Adrenal gland (tissue), 12 donors: ENCODE results near the gene TFEB. TPM values are rescaled to one million over a fixed set of nuclear protein-coding genes. Genes with fewer than 3 reads are reported as not detected.

Experiments used
- DNase-seq, 7 donors: peaks; one replicate each; pipeline ENCODE4 v3.0.0-alpha.2; 2019 to 2020
- H3K27ac ChIP-seq, 5 donors: fragments of 200-600 bp; sonication (generic) in 4 of 5; 1 replicate in 3 of 5; 2 replicates in 2 of 5; pipeline versions ENCODE4 v1.5.1 to v1.8.0; 2016 to 2020; ENCODE audit warnings: mild to moderate bottlenecking in 1 of 5
- H3K27me3 ChIP-seq: fragments of 200-600 bp; 2 replicates; pipeline ENCODE4 v1.8.0; 2021
- H3K36me3 ChIP-seq, 2 donors: fragments of 200-600 bp; replicated peaks in 1 of 2; 1 replicate in 1 of 2; 2 replicates in 1 of 2; pipeline versions ENCODE4 v1.5.1 to v1.8.0; 2018 to 2022
- H3K4me1 ChIP-seq, 2 donors: fragments of 200-600 bp; replicated peaks in 1 of 2; 1 replicate in 1 of 2; 2 replicates in 1 of 2; pipeline versions ENCODE4 v1.5.1 to v1.8.0; 2018 to 2021
- H3K4me3 ChIP-seq, 4 donors: fragments of 200-600 bp; sonication (generic) in 3 of 4; one replicate each; pipeline ENCODE4 v1.5.1; 2016 to 2018
- H3K9me3 ChIP-seq, 3 donors: fragments of 200-600 bp; sonication (generic) in 1 of 3; replicated peaks in 1 of 3; 1 replicate in 2 of 3; 2 replicates in 1 of 3; pipeline versions ENCODE4 v1.5.1 to v1.8.0; 2016 to 2021
- CTCF ChIP-seq, 6 experiments: fragments of 450-650 bp in 4 of 6; fragments of 200-600 bp in 2 of 6; sonication (generic) in 1 of 6; IDR thresholded peaks; 1 replicate in 5 of 6; 2 replicates in 1 of 6; pipeline versions ENCODE4 v1.5.1 to v1.8.0; 2016 to 2021; ENCODE audit warnings: antibody characterized with exemption in 6 of 6, mild to moderate bottlenecking in 2 of 6, moderate library complexity in 1 of 6
- POLR2A ChIP-seq, 2 donors: fragments of 450-650 bp; IDR thresholded peaks; one replicate each; pipeline ENCODE4 v1.6.1; 2017; ENCODE audit warnings: antibody characterized with exemption in 2 of 2, mild to moderate bottlenecking in 2 of 2, moderate library complexity in 1 of 2
- WGBS, 4 donors: extraction: QIAGEN DNeasy Blood & Tissue Kit in 2 of 4; methylation state at CpG; one replicate each; pipeline versions ENCODE4 v1.1.5 to v1.1.7; 2013 to 2017; 5-methylcytosine and 5-hydroxymethylcytosine counted together
- intact Hi-C, 2 donors: fragments of 100-400 bp; cut with DNase I; formaldehyde crosslinking; loops; one replicate each; pipeline versions ENCODE4 v1.14.1 to v1.15.0; 2022 to 2023
- polyA plus RNA-seq, 3 donors: library from polyadenylated mRNA; stranded (reverse); fragments of 200-250 nt in 2 of 3; fragments of 350-450 nt in 1 of 3; fragmentation: Illumina TruSeq in 1 of 3; extraction: RNeasy Lipid Tissue Mini Kit (QIAGEN cat#74804) in 1 of 3; gene quantifications; one replicate each; pipeline ENCODE4 v1.2.3, GENCODE V29; 2013 to 2014
- total RNA-seq, 9 donors: library from RNA; depleted of rRNA in 4 of 9; stranded (reverse); fragments of >200 nt in 4 of 9; fragments of 120-200 nt in 1 of 9; fragmentation: NEBNext Ultra II Directional in 1 of 9; extraction: Animal tissue kit (Norgen Biotek cat#: 25700) in 1 of 9; gene quantifications; one replicate each; pipeline versions ENCODE4 v1.1.0 to v1.2.4, GENCODE V29; 2013 to 2023
- donor health status: healthy with polysubstance abuse.
- donor health status: Bipolar disorder and iron deficiency.
- donor health status: DM: yes; HTN: yes; CAD: no.
- donor health status: DM: no; HTN: no; CAD: no.
- donor health status: DM: no; HTN: no; CAD: no.
- donor health status: DM: yes; HTN: yes; CAD: no.

Gene TFEB
- total and polyA plus RNA-seq, 12 donors, result 2.1 to 47.2 (median 20.2) TPM

GRCh38 chr6:41719436-41720261, 15.8 kb downstream of the TFEB start:
- Histone ChIP-seq H3K27ac (no peak overlapping the region), H3K9me3 (no peaks in the 10 kb centered on the region), H3K27me3 (no peaks in the 10 kb centered on the region), H3K4me3 (no peak overlapping the region), H3K4me1 (peaks cover 28 to 44% of the 10 kb centered on the region in 2 donors), H3K36me3 (no peaks in the 10 kb centered on the region)
- intact Hi-C loops, result no loop called here
- 83 to 89% (median 85%) methylated on average over 7 of the region's 7 CpGs for WGBS, 4 donors
- DNase-seq, result no peak
- TF ChIP-seq POLR2A (IDR thresholded peaks at IDR 0.05) (no peak), CTCF (IDR thresholded peaks at IDR 0.05) (no peak)

- no peak overlapping the region for H3K4me3 ChIP-seq
- H3K9me3 ChIP-seq, result no peaks in the 10 kb centered on the region
- 77 to 92% (median 86%) methylated on average over 4 to 5 of the region's 5 CpGs for WGBS, 4 donors
- DNase-seq, result no peak
- intact Hi-C loops, result no loop called here
- H3K4me1 ChIP-seq, result peaks cover 21 to 41% of the 10 kb centered on the region in 2 donors
- H3K27me3 ChIP-seq, result no peaks in the 10 kb centered on the region
- TF ChIP-seq CTCF (IDR thresholded peaks at IDR 0.05) (no peak), POLR2A (IDR thresholded peaks at IDR 0.05) (no peak)
- H3K27ac ChIP-seq, result no peak overlapping the region
- no peaks in the 10 kb centered on the region for H3K36me3 ChIP-seq
Observed at GRCh38 chr6:41718828-41719227, 16.6 kb downstream of the TFEB start.

DNA sequence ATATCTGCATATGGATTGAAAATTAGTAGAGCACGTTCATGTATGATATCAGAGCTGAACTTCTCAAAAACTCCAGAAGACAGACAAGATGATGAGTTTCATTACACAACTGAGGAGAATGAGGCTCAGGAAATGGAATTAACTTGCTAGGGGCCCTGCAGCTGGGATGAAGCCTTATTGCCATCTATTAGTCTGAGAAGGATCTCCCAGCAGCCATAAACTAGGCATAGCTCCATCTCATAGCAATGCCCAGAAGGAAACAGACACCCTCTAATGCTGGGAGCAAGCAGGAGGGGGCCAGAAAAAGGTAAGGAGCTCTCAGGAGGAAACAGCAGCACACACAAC, 18.0 kb downstream of the TFEB start:
- 65 to 100% (median 81%) methylated on average over 1 of the region's 1 CpG for WGBS, 4 donors
- no peak overlapping the region for H3K27ac ChIP-seq
- H3K4me1 ChIP-seq, result peaks cover 26 to 41% of the 10 kb centered on the region in 2 donors
- H3K9me3 ChIP-seq, result no peaks in the 10 kb centered on the region
- H3K27me3 ChIP-seq, result no peaks in the 10 kb centered on the region
- intact Hi-C loops, result no loop called here
- H3K4me3 ChIP-seq, result no peak overlapping the region
- TF ChIP-seq CTCF (IDR thresholded peaks at IDR 0.05) (no peak), POLR2A (IDR thresholded peaks at IDR 0.05) (no peak)
- H3K36me3 ChIP-seq, result no peaks in the 10 kb centered on the region
- DNase-seq, result no peak

DNA sequence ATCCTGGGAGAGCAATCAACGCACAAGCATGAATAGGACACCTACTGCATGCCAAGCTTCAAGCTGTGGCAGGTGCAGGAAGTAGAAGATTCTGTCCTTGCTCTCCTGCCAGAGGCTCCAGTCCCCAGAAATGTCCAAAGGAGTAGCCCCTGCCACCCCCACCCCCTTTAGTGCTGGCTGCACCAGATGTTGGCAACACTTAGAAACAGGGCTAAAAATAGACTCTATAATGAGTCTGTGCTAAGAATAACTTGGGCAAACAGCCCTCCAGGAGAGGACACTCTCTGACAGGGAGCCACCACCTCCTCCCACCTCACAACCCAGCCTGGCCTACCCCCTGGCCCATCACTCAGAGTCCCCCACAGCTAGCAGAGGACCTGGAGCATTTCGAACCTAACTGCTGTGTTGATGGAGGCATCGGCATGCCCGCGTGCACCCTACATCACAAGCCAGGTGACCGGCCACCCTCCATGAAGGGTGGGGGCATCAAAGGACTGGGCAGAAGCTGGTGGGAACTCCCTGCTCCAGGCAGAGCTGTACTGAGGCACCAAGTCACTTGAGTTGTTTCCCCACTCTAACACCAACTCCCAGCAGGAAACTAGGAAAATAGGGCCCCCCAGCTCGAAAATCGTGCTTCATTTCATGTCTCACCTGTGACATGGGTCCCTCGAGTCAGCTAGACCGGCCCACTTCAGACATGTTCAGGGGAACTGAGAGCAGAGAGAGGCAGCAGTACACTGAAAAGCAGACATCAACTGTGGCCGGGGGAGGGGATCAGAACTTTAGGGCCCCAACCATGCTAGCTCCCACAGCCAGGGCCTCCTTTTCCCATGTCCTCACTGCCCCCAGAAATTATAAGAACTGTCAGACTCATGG, 18.7 kb downstream of the TFEB start:
- DNase-seq, result no peak
- Histone ChIP-seq H3K27ac (no peak overlapping the region), H3K36me3 (no peaks in the 10 kb centered on the region), H3K4me1 (peaks cover 28 to 40% of the 10 kb centered on the region in 2 donors), H3K9me3 (no peaks in the 10 kb centered on the region), H3K4me3 (no peak overlapping the region), H3K27me3 (no peaks in the 10 kb centered on the region)
- intact Hi-C loops, result no loop called here
- WGBS, 4 donors, result 86 to 93% (median 92%) methylated on average over 11 of the region's 11 CpGs
- no peak for TF ChIP-seq CTCF (IDR thresholded peaks at IDR 0.05)
- TF ChIP-seq POLR2A (IDR thresholded peaks at IDR 0.05), result no peak
